Lung (tissue), 12 donors: ENCODE measurements around the gene PAPSS2. TPM values are rescaled to one million over a fixed set of nuclear protein-coding genes. Genes with fewer than 3 reads are reported as not detected.

Experiments
- ATAC-seq: fragments of 200-7000 bp; cut with Tn5 transposase; one replicate; pipeline ENCODE4 v1.9.1; 2020; ENCODE audit warnings: moderate number of reproducible peaks; ENCODE audit not compliant: insufficient read depth, low FRiP score
- DNase-seq, 3 donors: peaks; one replicate each; pipeline ENCODE4 v3.0.0-alpha.2; 2013 to 2017
- H3K27ac ChIP-seq, 2 donors: one replicate each; pipeline ENCODE4 v1.5.1; 2013; ENCODE audit warnings: mild to moderate bottlenecking in 2 of 2, moderate library complexity in 2 of 2, control low read depth in 1 of 2, inconsistent platforms in 1 of 2, low read depth in 1 of 2, low read length in 1 of 2
- H3K27me3 ChIP-seq, 3 donors: one replicate each; pipeline ENCODE4 v1.5.1; 2013; ENCODE audit warnings: low read length in 2 of 3; ENCODE audit not compliant: control insufficient read depth in 3 of 3, insufficient read depth in 3 of 3
- H3K36me3 ChIP-seq, 4 donors: one replicate each; pipeline ENCODE4 v1.5.1; 2013; ENCODE audit warnings: low read length in 4 of 4, mild to moderate bottlenecking in 1 of 4, moderate library complexity in 1 of 4; ENCODE audit not compliant: control insufficient read depth in 4 of 4, insufficient read depth in 4 of 4
- H3K4me1 ChIP-seq, 5 donors: one replicate each; pipeline ENCODE4 v1.5.1; 2013; ENCODE audit warnings: low read length in 5 of 5, mild to moderate bottlenecking in 2 of 5, moderate library complexity in 1 of 5; ENCODE audit not compliant: control insufficient read depth in 5 of 5, insufficient read depth in 5 of 5
- H3K4me3 ChIP-seq: one replicate; pipeline ENCODE4 v1.5.1; 2013; ENCODE audit warnings: mild to moderate bottlenecking, control low read depth, moderate library complexity
- H3K9ac ChIP-seq, 2 donors: one replicate each; pipeline ENCODE4 v1.5.1; 2013; ENCODE audit warnings: low read length in 2 of 2, control low read depth in 1 of 2; ENCODE audit not compliant: insufficient read depth in 1 of 2
- H3K9me3 ChIP-seq, 4 donors: one replicate each; pipeline ENCODE4 v1.5.1; 2013; ENCODE audit warnings: low read length in 3 of 4, mild to moderate bottlenecking in 1 of 4, moderate library complexity in 1 of 4; ENCODE audit not compliant: control insufficient read depth in 4 of 4, insufficient read depth in 3 of 4
- CTCF ChIP-seq: IDR thresholded peaks from 2 replicates; pipeline ENCODE4 v1.5.1; 2012; ENCODE audit warnings: mild to moderate bottlenecking; ENCODE audit errors: control extremely low read depth, extremely low read depth
- WGBS, 2 donors: extraction: QIAGEN DNeasy Blood & Tissue Kit; methylation state at CpG; one replicate each; pipeline ENCODE4 v1.1.7; 2013; 5-methylcytosine and 5-hydroxymethylcytosine counted together
- polyA plus RNA-seq, 2 donors: library from polyadenylated mRNA; stranded (reverse); fragments of 200-250 nt; gene quantifications; one replicate each; pipeline ENCODE4 v1.2.1, GENCODE V29; 2013
- total RNA-seq, 2 donors: library from RNA; depleted of rRNA in 1 of 2; stranded (reverse); fragments of >200 nt in 1 of 2; gene quantifications; one replicate each; pipeline ENCODE4 v1.2.1, GENCODE V29; 2014 to 2021
- donor health status: control.
- donor health status: control.
- donor health status: Bipolar disorder and iron deficiency.
- donor health status: healthy.
- donor health status: DM: yes; HTN: yes; CAD: no.

The PAPSS2 gene
- total and polyA plus RNA-seq, 4 donors, result 29.0 to 107 (median 81.1) TPM

- Histone ChIP-seq H3K9me3 (no peaks in the 10 kb centered on the region), H3K36me3 (no peaks in the 10 kb centered on the region), H3K4me3 (no peak overlapping the region), H3K4me1 (peaks cover 0 to 2% (median 0%) of the 10 kb centered on the region in 5 donors), H3K27ac (peak overlapping the region in 1 of 2 donors; percentile 53), H3K9ac (no peak overlapping the region), H3K27me3 (no peaks in the 10 kb centered on the region)
- 56 to 73% methylated on average over 2 of the region's 2 CpGs for WGBS, 2 donors
- ATAC-seq (no peak), DNase-seq (no peak)
- no peak for TF ChIP-seq CTCF
Measured at GRCh38 chr10:87646935-87647334, 12.7 kb upstream of the PAPSS2 start.

GRCh38 chr10:87650838-87651589, 8.7 kb upstream of the PAPSS2 start:
- H3K36me3 ChIP-seq, result no peaks in the 10 kb centered on the region
- DNase-seq (no peak), ATAC-seq (no peak)
- no peak overlapping the region for H3K9ac ChIP-seq
- H3K27me3 ChIP-seq, result no peaks in the 10 kb centered on the region
- no peak for TF ChIP-seq CTCF
- peaks cover 0 to 2% (median 0%) of the 10 kb centered on the region in 5 donors for H3K4me1 ChIP-seq
- no peak overlapping the region for H3K27ac ChIP-seq
- no peak overlapping the region for H3K4me3 ChIP-seq
- 83 to 88% methylated on average over 5 of the region's 5 CpGs for WGBS, 2 donors
- H3K9me3 ChIP-seq, result no peaks in the 10 kb centered on the region

- TF ChIP-seq CTCF, result no peak
Measured at GRCh38 chr10:87651801-87652200, 7.9 kb upstream of the PAPSS2 start.

More at GRCh38 chr10:87651801-87652200, 7.9 kb upstream of the PAPSS2 start:
- Histone ChIP-seq H3K27me3 (no peaks in the 10 kb centered on the region), H3K9me3 (no peaks in the 10 kb centered on the region), H3K36me3 (no peaks in the 10 kb centered on the region), H3K27ac (no peak overlapping the region), H3K4me1 (peaks cover 0 to 2% (median 0%) of the 10 kb centered on the region in 5 donors), H3K4me3 (no peak overlapping the region), H3K9ac (no peak overlapping the region)
- WGBS, 2 donors, result 73 to 79% methylated on average over 6 of the region's 6 CpGs
- no peak for DNase-seq
- ATAC-seq, result no peak
